ENCODE results near the gene COL21A1.

DNA sequence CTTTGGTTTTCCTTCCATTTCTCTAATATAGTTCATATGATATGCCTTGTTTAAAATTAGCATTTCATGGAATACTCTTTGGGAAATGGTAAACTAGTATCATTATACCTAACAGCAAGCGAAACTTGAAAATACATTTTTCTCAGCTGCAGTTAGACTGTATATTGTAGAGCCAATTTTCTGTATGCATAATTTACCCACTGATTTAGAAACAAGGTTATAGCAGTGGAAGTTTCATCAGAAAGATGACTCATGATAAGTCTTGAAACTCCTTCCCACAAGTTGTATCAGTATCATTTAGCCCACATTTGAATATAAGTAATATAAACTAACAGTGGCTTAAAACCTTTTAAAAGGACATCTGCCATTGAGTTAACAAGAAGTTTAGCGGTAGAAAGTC is 207.2 kb downstream of the COL21A1 start:
- TF ChIP-seq POLR2A (IDR thresholded peaks at IDR 0.05; ENCODE audit: low read length) = no peak
- no peak for TF ChIP-seq GATA1 (IDR thresholded peaks at IDR 0.05; ENCODE audit: low read depth, low read length)
